PC-3 (cell line): Measurements from ENCODE around the gene APOL4. TPM values are rescaled to one million over a fixed set of nuclear protein-coding genes. Genes with fewer than 3 reads are reported as not detected.

Experiments used
- ATAC-seq: fragments of 200-7000 bp; cut with Tn5 transposase; 2 replicates; pipeline ENCODE4 v1.9.1; 2020; ENCODE audit warnings: mild to moderate bottlenecking, moderate library complexity
- BruUV-seq: library from RNA; stranded (reverse); fragments of 400-500 nt; replicated peaks from 2 replicates; lab custom pipeline; 2021; lab: Mats Ljungman, UMichigan
- CTCF ChIA-PET: fragments of 300-600 bp; sonication (Branson Sonifier 250); formaldehyde crosslinking; loops from one replicate; lab custom pipeline; 2022; ENCODE audit warnings: antibody characterized with exemption; lab: Charles Lee
- POLR2A ChIA-PET: fragments of 300-600 bp; sonication (Branson Sonifier 250); formaldehyde crosslinking; loops from one replicate; lab custom pipeline; 2022; ENCODE audit warnings: antibody characterized with exemption; ENCODE audit not compliant: unreplicated experiment; lab: Charles Lee
- DNase-seq: peaks from one replicate; pipeline ENCODE4 v3.0.0-alpha.2; 2015
- H2AFZ ChIP-seq: fragments of 300-600 bp; sonication (generic); 2 replicates; pipeline ENCODE4 v1.6.0; 2016; ENCODE audit warnings: antibody characterized with exemption, low read length
- H3F3A ChIP-seq: fragments of 300-600 bp; sonication (generic); one replicate; pipeline ENCODE4 v1.6.0; 2017; ENCODE audit warnings: antibody characterized with exemption, low read length, control low read depth, mild to moderate bottlenecking; ENCODE audit not compliant: unreplicated experiment
- H3K27ac ChIP-seq: fragments of 300-600 bp; sonication (generic); 2 replicates; pipeline ENCODE4 v1.5.1; 2016; ENCODE audit warnings: mild to moderate bottlenecking, low read length
- H3K27me3 ChIP-seq: fragments of 300-600 bp; sonication (generic); 2 replicates; pipeline ENCODE4 v1.6.1; 2016; ENCODE audit warnings: low read length, mixed read lengths
- H3K36me3 ChIP-seq: fragments of 300-600 bp; sonication (generic); 2 replicates; pipeline ENCODE4 v1.6.1; 2016; ENCODE audit warnings: low read depth, mixed run types, low read length, mixed read lengths
- H3K4me1 ChIP-seq: fragments of 300-600 bp; sonication (generic); 2 replicates; pipeline ENCODE4 v1.5.1; 2016; ENCODE audit warnings: low read length; ENCODE audit not compliant: insufficient read depth
- H3K4me2 ChIP-seq: fragments of 300-600 bp; sonication (generic); 2 replicates; pipeline ENCODE4 v1.6.0; 2016; ENCODE audit warnings: low read length
- H3K4me3 ChIP-seq: fragments of 300-600 bp; sonication (generic); 2 replicates; pipeline ENCODE4 v1.5.1; 2016; ENCODE audit warnings: mild to moderate bottlenecking, low read length, mixed read lengths
- H3K79me2 ChIP-seq: fragments of 300-600 bp; sonication (generic); 2 replicates; pipeline ENCODE4 v1.6.1; 2017; ENCODE audit warnings: low read length, mixed read lengths
- H3K9ac ChIP-seq: fragments of 300-600 bp; sonication (generic); 2 replicates; pipeline ENCODE4 v1.6.0; 2016; ENCODE audit warnings: mild to moderate bottlenecking, low read length
- H3K9me2 ChIP-seq: fragments of 300-600 bp; sonication (generic); replicated peaks from 2 replicates; pipeline ENCODE4 v1.6.1; 2016; ENCODE audit warnings: mixed run types, low read length, mixed read lengths
- H3K9me3 ChIP-seq: fragments of 300-600 bp; sonication (generic); 2 replicates; pipeline ENCODE4 v1.6.1; 2016; ENCODE audit warnings: low read length, mixed read lengths
- H4K20me1 ChIP-seq: fragments of 300-600 bp; sonication (generic); 2 replicates; pipeline ENCODE4 v1.6.1; 2016; ENCODE audit warnings: low read length, mixed read lengths
- EZH2 ChIP-seq: fragments of 300-600 bp; sonication (generic); IDR thresholded peaks from one replicate; pipeline ENCODE4 v1.6.1; 2017; ENCODE audit warnings: antibody characterized with exemption, mild to moderate bottlenecking, low read length; ENCODE audit not compliant: unreplicated experiment
- EZH2phosphoT487 ChIP-seq: fragments of 300-600 bp; sonication (generic); IDR thresholded peaks from 2 replicates; pipeline ENCODE4 v1.6.1; 2018; ENCODE audit warnings: mild to moderate bottlenecking, antibody characterized with exemption, low read length, borderline replicate concordance
- intact Hi-C: fragments of 100-400 bp; cut with micrococcal nuclease; formaldehyde crosslinking; loops from 2 replicates; pipeline ENCODE4 v1.9.0; 2023
- total RNA-seq: library from RNA; depleted of rRNA; stranded (reverse); fragments of >200 nt; gene quantifications from 2 replicates; pipeline ENCODE4 v1.2.3, GENCODE V29; 2014
- TF ChIP-seq, protein P1 (sequence below): fragments of 300-600 bp; sonication (generic); conservative IDR thresholded peaks from 2 replicates; pipeline ENCODE4 v1.5.1; 2017; ENCODE audit warnings: antibody characterized with exemption, low read depth, mild to moderate bottlenecking, low read length

APOL4 gene
- total RNA-seq, 1 experiment from 2014 or later, result 0.04 TPM

DNA sequence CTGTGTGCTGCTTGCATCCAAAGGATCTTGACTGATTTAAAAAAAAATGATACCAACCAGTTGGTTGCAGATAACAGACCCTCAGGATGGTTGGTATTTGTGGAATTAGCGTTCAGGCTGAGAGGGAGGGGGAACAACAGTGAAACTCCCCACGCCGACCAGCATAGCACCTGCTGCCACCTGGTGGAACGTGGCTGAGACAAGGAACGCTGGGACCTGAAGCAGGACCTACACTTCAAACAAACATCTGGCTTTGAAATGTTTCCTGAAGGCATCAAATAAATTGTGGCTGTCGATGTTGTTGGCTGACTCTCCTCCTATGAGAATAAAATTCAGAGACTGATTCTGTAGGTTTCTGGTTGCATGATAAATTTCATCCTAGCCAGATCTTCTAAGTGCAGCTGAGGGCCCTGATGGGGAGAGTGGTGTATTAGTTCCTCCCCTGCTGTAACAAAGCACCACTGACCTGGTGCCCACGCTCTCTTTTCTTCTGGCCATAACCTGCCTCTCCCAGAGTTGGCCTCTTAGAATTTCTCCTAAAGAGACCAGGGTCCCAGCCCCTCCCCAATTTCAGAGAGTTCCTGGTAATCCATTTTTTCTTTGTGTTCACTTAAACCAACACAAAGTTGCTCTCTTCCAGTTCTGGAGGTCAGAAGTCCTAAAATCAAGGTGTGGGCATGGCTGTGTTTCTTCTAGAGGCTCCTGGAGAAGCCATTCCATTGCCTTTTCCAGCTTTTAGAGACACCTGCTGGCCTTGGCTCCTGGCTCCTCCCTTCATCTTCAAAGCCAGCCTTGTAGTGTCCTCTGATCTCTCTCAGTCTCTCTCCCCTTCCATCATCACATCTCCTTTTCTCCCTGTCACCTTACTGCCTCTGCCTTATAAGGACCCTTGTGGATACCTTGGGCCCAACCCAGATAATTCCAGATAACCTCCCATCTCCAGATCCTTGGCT lies 20.5 kb upstream of the APOL4 start:
- intact Hi-C loops, result loop anchor here (2.0 to 5.0 kb wide), 3 partner anchors 19 to 70 kb away; no protein-coding TSS in a partner anchor
- CTCF ChIA-PET, result no interaction called here

DNA sequence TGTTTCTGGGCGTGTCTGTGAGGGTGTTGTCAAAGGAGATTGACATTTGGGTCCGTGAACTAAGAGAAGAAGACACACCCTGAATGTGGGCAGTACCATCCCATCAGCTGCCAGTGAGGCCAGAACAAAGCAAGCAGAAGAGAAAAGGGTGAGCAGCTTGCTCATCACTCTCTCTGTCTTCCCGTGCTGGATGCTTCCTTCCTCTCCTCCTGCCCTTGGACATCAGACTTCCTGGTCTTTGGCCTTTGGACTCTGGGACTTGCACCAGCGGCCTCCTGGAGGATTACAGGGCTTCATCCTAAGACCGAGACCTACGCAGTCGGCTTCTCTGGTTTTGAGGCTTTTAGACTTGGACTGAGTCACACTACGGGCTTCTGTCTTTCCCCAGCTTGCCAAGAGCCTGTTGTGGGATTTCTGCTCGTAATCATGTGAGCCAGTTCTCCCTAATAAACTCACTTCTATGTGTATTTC lies 18.9 kb upstream of the APOL4 start:
- CTCF ChIA-PET, result interaction anchor here (0.6 kb wide), 1 partner anchor 379 kb away, joined by 3 read pairs; no protein-coding TSS in a partner anchor
- BruUV-seq, result no TSS peak
- no peaks in the 10 kb centered on the region for H3K9me2 ChIP-seq
- no peaks in the 10 kb centered on the region for H3K9me3 ChIP-seq
- no peak overlapping the region for H3K27ac ChIP-seq
- H3K27me3 ChIP-seq, result peaks cover 21% of the 10 kb centered on the region
- H3K36me3 ChIP-seq, result no peaks in the 10 kb centered on the region
- intact Hi-C loops, result loop anchor here (2.0 to 5.0 kb wide), 3 partner anchors 18 to 68 kb away; no protein-coding TSS in a partner anchor
- H3K4me2 ChIP-seq, result peak overlapping the region; percentile 81
- no peak for TF ChIP-seq EZH2phosphoT487
- TF ChIP-seq EZH2, result no peak
- TF ChIP-seq, protein P1, sequence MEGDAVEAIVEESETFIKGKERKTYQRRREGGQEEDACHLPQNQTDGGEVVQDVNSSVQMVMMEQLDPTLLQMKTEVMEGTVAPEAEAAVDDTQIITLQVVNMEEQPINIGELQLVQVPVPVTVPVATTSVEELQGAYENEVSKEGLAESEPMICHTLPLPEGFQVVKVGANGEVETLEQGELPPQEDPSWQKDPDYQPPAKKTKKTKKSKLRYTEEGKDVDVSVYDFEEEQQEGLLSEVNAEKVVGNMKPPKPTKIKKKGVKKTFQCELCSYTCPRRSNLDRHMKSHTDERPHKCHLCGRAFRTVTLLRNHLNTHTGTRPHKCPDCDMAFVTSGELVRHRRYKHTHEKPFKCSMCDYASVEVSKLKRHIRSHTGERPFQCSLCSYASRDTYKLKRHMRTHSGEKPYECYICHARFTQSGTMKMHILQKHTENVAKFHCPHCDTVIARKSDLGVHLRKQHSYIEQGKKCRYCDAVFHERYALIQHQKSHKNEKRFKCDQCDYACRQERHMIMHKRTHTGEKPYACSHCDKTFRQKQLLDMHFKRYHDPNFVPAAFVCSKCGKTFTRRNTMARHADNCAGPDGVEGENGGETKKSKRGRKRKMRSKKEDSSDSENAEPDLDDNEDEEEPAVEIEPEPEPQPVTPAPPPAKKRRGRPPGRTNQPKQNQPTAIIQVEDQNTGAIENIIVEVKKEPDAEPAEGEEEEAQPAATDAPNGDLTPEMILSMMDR, result no peak
- H4K20me1 ChIP-seq, result no peaks in the 10 kb centered on the region
- POLR2A ChIA-PET, result no interaction called here
- peak overlapping the region; percentile 55 for H3K4me3 ChIP-seq
- H3K79me2 ChIP-seq, result no peaks in the 10 kb centered on the region
- H2AFZ ChIP-seq, result peak overlapping the region; percentile 74
- no peaks in the 10 kb centered on the region for H3F3A ChIP-seq
- H3K4me1 ChIP-seq, result no peaks in the 10 kb centered on the region
- no peak overlapping the region for H3K9ac ChIP-seq
- ATAC-seq (peak; percentile 82), DNase-seq (peak; percentile 55)

More for the DNA sequence above, 20.5 kb upstream of the APOL4 start:
- Histone ChIP-seq H3K4me2 (peak overlapping the region; percentile 61), H3K9me2 (no peaks in the 10 kb centered on the region), H4K20me1 (no peaks in the 10 kb centered on the region), H3F3A (no peaks in the 10 kb centered on the region), H3K4me1 (no peaks in the 10 kb centered on the region), H3K9ac (no peak overlapping the region), H3K27ac (no peak overlapping the region), H3K36me3 (no peaks in the 10 kb centered on the region), H3K9me3 (no peaks in the 10 kb centered on the region), H3K79me2 (no peaks in the 10 kb centered on the region), H2AFZ (no peak overlapping the region), H3K4me3 (no peak overlapping the region), H3K27me3 (peaks cover 13% of the 10 kb centered on the region)
- ATAC-seq, result peak; percentile 86
- TF ChIP-seq EZH2, result no peak
- TF ChIP-seq, protein P1, result peak; percentile 70
- no peak for TF ChIP-seq EZH2phosphoT487
- POLR2A ChIA-PET, result no interaction called here
- peak; percentile 46 for DNase-seq
- BruUV-seq, result no TSS peak
